Measurements from ENCODE around the gene ATP13A1.
"Not testable (repeated sequence)": the region's sequence is repeated elsewhere in the genome, so short reads cannot be mapped to it uniquely, and the experiment has no call there.

The ATP13A1 gene

GRCh38 chr19:19663256-19664120, at the start of gene ATP13A1:
ATP13A1 (minus strand) TSS chr19:19663676; CDS start chr19:19663666, 10 bp downstream.
- DNase-seq (ENCODE audit: low spot score) = peak; percentile 91
- no peak for TF ChIP-seq CTCF (IDR thresholded peaks at IDR 0.05; ENCODE audit: extremely low read depth, missing control alignments)

- TF ChIP-seq CTCF (IDR thresholded peaks at IDR 0.05; ENCODE audit: extremely low read depth, missing control alignments) = no peak
These were observed 48.7 kb upstream of the ATP13A1 start for GRCh38 chr19:19711934-19712828.

GRCh38 chr19:19711306-19711933, 47.9 kb upstream of the ATP13A1 start:
- TF ChIP-seq CTCF (IDR thresholded peaks at IDR 0.05; ENCODE audit: extremely low read depth, missing control alignments) = no peak
- DNase-seq (ENCODE audit: low spot score) = no peak

More at GRCh38 chr19:19711934-19712828, 48.7 kb upstream of the ATP13A1 start:
- DNase-seq (ENCODE audit: low spot score) = no peak

GRCh38 chr19:19710506-19710905, 47.0 kb upstream of the ATP13A1 start:
- no peak for TF ChIP-seq CTCF (IDR thresholded peaks at IDR 0.05; ENCODE audit: extremely low read depth, missing control alignments)
- no peak for DNase-seq (ENCODE audit: low spot score)

- DNase-seq (ENCODE audit: low spot score) = no peak
- TF ChIP-seq CTCF (IDR thresholded peaks at IDR 0.05; ENCODE audit: extremely low read depth, missing control alignments) = no peak
These were observed 41.4 kb upstream of the ATP13A1 start for GRCh38 chr19:19704836-19705235.

- not testable (repeated sequence) for DNase-seq (ENCODE audit: low spot score)
These were observed 37.0 kb upstream of the ATP13A1 start for GRCh38 chr19:19700493-19700892.

- no peak for DNase-seq (ENCODE audit: low spot score)
- TF ChIP-seq CTCF (IDR thresholded peaks at IDR 0.05; ENCODE audit: extremely low read depth, missing control alignments) = no peak
These were observed 34.1 kb upstream of the ATP13A1 start for GRCh38 chr19:19697589-19697988.
